Esophagus squamous epithelium (tissue), 5 donors: ENCODE data around the gene TTC16. TPM values are rescaled to one million over a fixed set of nuclear protein-coding genes. Genes with fewer than 3 reads are reported as not detected.

Experiments used
- DNase-seq: peaks from one replicate; lab custom pipeline; 2025; lab: John Stamatoyannopoulos, UW
- H3K27ac ChIP-seq, 4 donors: fragments of 200-600 bp; sonication (generic); one replicate each; pipeline ENCODE4 v1.5.1; 2016 to 2019; ENCODE audit warnings: mild to moderate bottlenecking in 1 of 4
- H3K27me3 ChIP-seq, 4 donors: fragments of 200-600 bp; sonication (generic); 1 replicate in 3 of 4; 2 replicates in 1 of 4; pipeline versions ENCODE4 v1.5.1 to v1.6.0; 2017 to 2021; ENCODE audit warnings: antibody characterized with exemption in 1 of 4
- H3K36me3 ChIP-seq, 3 donors: fragments of 200-600 bp; sonication (generic); one replicate each; pipeline ENCODE4 v1.5.1; 2016 to 2019
- H3K4me1 ChIP-seq, 3 donors: fragments of 200-600 bp; sonication (generic); one replicate each; pipeline ENCODE4 v1.5.1; 2017 to 2019
- H3K4me3 ChIP-seq, 4 donors: fragments of 200-600 bp; sonication (generic); 1 replicate in 3 of 4; 2 replicates in 1 of 4; pipeline ENCODE4 v1.5.1; 2016 to 2019; ENCODE audit warnings: mild to moderate bottlenecking in 2 of 4, moderate library complexity in 1 of 4
- H3K9me3 ChIP-seq, 3 donors: fragments of 200-600 bp; sonication (generic); one replicate each; pipeline ENCODE4 v1.5.1; 2016 to 2019
- POLR2A ChIP-seq, 4 donors: fragments of 450-650 bp; IDR thresholded peaks; one replicate each; pipeline ENCODE4 v1.6.1; 2017; ENCODE audit warnings: antibody characterized with exemption in 4 of 4, mild to moderate bottlenecking in 4 of 4, moderate library complexity in 3 of 4
- whole genome bisulfite sequencing, 2 donors: methylation state at CpG; one replicate each; pipeline ENCODE4 v1.1.5; 2018; 5-methylcytosine and 5-hydroxymethylcytosine counted together
- intact Hi-C: fragments of 100-400 bp; cut with DNase I; formaldehyde crosslinking; loops from one replicate; pipeline ENCODE4 v1.15.0; 2022
- total RNA-seq, 4 donors: library from RNA; depleted of rRNA; stranded (reverse); fragments of >200 nt; gene quantifications; one replicate each; pipeline ENCODE4 v1.1.0, GENCODE V29; 2016
- TF ChIP-seq, protein P1 (sequence below), 6 experiments: fragments of 450-650 bp in 4 of 6; fragments of 200-600 bp in 2 of 6; sonication (generic) in 2 of 6; IDR thresholded peaks; one replicate each; pipeline ENCODE4 v1.5.1; 2016 to 2019; ENCODE audit warnings: antibody characterized with exemption in 6 of 6, mild to moderate bottlenecking in 4 of 6, moderate library complexity in 4 of 6
- donor health status: DM: yes; HTN: yes; CAD: no.

The TTC16 gene
- total RNA-seq, 4 donors from 2014 or later = under 0.01 to 0.23 TPM; not detected in 2

- peaks cover 7 to 37% (median 17%) of the 10 kb centered on the region in 3 donors for H3K4me1 ChIP-seq
- intact Hi-C loops = loop anchor here (5.0 to 10.0 kb wide), 3 partner anchors 47 to 187 kb away; partner anchors contain the start of gene AK1
- no peak for TF ChIP-seq POLR2A (IDR thresholded peaks at IDR 0.05)
- TF ChIP-seq, protein P1, sequence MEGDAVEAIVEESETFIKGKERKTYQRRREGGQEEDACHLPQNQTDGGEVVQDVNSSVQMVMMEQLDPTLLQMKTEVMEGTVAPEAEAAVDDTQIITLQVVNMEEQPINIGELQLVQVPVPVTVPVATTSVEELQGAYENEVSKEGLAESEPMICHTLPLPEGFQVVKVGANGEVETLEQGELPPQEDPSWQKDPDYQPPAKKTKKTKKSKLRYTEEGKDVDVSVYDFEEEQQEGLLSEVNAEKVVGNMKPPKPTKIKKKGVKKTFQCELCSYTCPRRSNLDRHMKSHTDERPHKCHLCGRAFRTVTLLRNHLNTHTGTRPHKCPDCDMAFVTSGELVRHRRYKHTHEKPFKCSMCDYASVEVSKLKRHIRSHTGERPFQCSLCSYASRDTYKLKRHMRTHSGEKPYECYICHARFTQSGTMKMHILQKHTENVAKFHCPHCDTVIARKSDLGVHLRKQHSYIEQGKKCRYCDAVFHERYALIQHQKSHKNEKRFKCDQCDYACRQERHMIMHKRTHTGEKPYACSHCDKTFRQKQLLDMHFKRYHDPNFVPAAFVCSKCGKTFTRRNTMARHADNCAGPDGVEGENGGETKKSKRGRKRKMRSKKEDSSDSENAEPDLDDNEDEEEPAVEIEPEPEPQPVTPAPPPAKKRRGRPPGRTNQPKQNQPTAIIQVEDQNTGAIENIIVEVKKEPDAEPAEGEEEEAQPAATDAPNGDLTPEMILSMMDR (IDR thresholded peaks at IDR 0.05) = no peak
- no peaks in the 10 kb centered on the region for H3K27me3 ChIP-seq
- H3K4me3 ChIP-seq = peak overlapping the region in 1 of 4 donors; percentile 58
- H3K27ac ChIP-seq = peak overlapping the region in 3 of 4 donors; percentile 54 to 94 (median 92)
- DNase-seq = no peak
- no peaks in the 10 kb centered on the region for H3K9me3 ChIP-seq
- peaks cover 0 to 48% (median 10%) of the 10 kb centered on the region in 3 donors for H3K36me3 ChIP-seq
- 22 to 30% methylated on average over 13 to 15 of the region's 15 CpGs for WGBS, 2 donors
These were observed 19.8 kb downstream of the TTC16 start for GRCh38 chr9:127735530-127736185.

GRCh38 chr9:127738666-127739065 is 22.8 kb downstream of the TTC16 start:
- Histone ChIP-seq H3K27me3 (peaks cover 0 to 8% (median 0%) of the 10 kb centered on the region in 4 donors), H3K9me3 (no peaks in the 10 kb centered on the region), H3K4me3 (no peak overlapping the region), H3K36me3 (peaks cover 0 to 29% (median 0%) of the 10 kb centered on the region in 3 donors), H3K4me1 (peaks cover 16 to 59% (median 27%) of the 10 kb centered on the region in 3 donors), H3K27ac (no peak overlapping the region)
- no peak for TF ChIP-seq POLR2A (IDR thresholded peaks at IDR 0.05)
- TF ChIP-seq, protein P1 (IDR thresholded peaks at IDR 0.05) = no peak
- 91 to 94% methylated on average over 2 to 12 of the region's 13 CpGs for WGBS, 2 donors
- intact Hi-C loops = loop anchor here (5.0 to 10.0 kb wide), 3 partner anchors 44 to 184 kb away; partner anchors contain the start of gene AK1
- DNase-seq = no peak

GRCh38 chr9:127739614-127740330 is 23.9 kb downstream of the TTC16 start:
- WGBS, 2 donors = 50 to 60% methylated on average over 4 to 6 of the region's 19 CpGs
- Histone ChIP-seq H3K36me3 (peaks cover 0 to 36% (median 0%) of the 10 kb centered on the region in 3 donors), H3K27me3 (peaks cover 0 to 8% (median 0%) of the 10 kb centered on the region in 4 donors)

DNA sequence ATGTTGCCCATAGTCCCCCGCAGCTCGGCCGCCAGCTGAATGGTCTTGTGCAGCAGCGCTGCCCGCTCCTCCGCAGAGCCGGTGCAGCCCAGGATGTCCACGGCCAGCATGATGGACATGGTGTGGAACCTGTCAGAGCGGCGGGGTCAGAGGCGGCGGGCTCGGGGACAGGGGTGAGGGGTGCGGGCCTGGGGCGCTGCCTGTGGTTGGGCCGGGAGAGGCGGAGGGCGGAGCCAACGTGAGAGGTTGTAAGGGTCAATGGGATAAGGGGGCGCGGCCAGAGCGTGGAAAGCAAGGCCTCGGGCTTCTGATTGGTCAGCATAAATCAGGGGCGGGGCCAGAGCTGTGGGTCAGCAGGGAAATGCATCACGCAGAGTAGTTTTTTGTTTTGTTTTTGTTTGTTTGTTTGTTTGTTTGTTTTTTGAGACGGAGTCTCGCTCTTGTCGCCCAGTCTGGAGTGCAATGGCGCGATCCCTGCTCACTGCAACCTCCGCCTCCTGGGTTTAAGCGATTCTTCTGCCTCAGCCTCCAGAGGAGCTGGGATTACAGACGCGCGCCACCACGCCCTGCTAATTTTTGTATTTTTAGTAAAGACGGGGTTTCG is 26.1 kb downstream of the TTC16 start:
- Histone ChIP-seq H3K36me3 (peaks cover 0 to 42% (median 0%) of the 10 kb centered on the region in 3 donors), H3K4me3 (peak overlapping the region in 2 of 4 donors; percentile 5 to 40), H3K27ac (peak overlapping the region; percentile 55 to 89 (median 82)), H3K9me3 (no peaks in the 10 kb centered on the region), H3K27me3 (peaks cover 0 to 8% (median 0%) of the 10 kb centered on the region in 4 donors), H3K4me1 (peaks cover 9 to 40% (median 21%) of the 10 kb centered on the region in 3 donors)
- no peak for DNase-seq
- no peak for TF ChIP-seq POLR2A (IDR thresholded peaks at IDR 0.05)
- TF ChIP-seq, protein P1 (IDR thresholded peaks at IDR 0.05) = no peak
- intact Hi-C loops = no loop called here
- WGBS, 2 donors = 39 to 59% methylated on average over 7 to 29 of the region's 38 CpGs

More at GRCh38 chr9:127739614-127740330, 23.9 kb downstream of the TTC16 start:
- peak overlapping the region in 1 of 4 donors; percentile 12 for H3K4me3 ChIP-seq
- TF ChIP-seq, protein P1 (IDR thresholded peaks at IDR 0.05) = no peak
- TF ChIP-seq POLR2A (IDR thresholded peaks at IDR 0.05) = no peak
- DNase-seq = no peak
- peak overlapping the region; percentile 67 to 89 (median 86) for H3K27ac ChIP-seq
- peaks cover 9 to 49% (median 21%) of the 10 kb centered on the region in 3 donors for H3K4me1 ChIP-seq
- no peaks in the 10 kb centered on the region for H3K9me3 ChIP-seq
- intact Hi-C loops = loop anchor here (5.0 to 10.0 kb wide), 3 partner anchors 43 to 183 kb away; partner anchors contain the start of gene AK1
